22Rv1 (cell line): ENCODE data around the gene SLC23A1.

Source experiments
- H3K27ac ChIP-seq: fragments of 450-650 bp; 2 replicates; pipeline ENCODE4 v1.5.1; 2017
- CTCF ChIP-seq: fragments of 450-650 bp; IDR thresholded peaks from 2 replicates; pipeline ENCODE4 v1.5.1; 2017; ENCODE audit warnings: mild to moderate bottlenecking
- ZFX ChIP-seq: fragments of 450-650 bp; IDR thresholded peaks from 2 replicates; pipeline ENCODE4 v1.6.1; 2017; ENCODE audit warnings: antibody characterized with exemption, borderline replicate concordance

The SLC23A1 gene

GRCh38 chr5:139383275-139383992 lies at the start of gene SLC23A1:
Gene SLC23A1 (minus strand): TSS chr5:139383297. CDS start chr5:139383253, 44 bp downstream.
- TF ChIP-seq ZFX (no peak), CTCF (no peak)
- H3K27ac ChIP-seq, result no peak within 1 kb of the TSS

GRCh38 chr5:139431706-139432105 lies 48.6 kb upstream of the SLC23A1 start:
- H3K27ac ChIP-seq, result no peak overlapping the region
- TF ChIP-seq ZFX, result no peak
- no peak for TF ChIP-seq CTCF

GRCh38 chr5:139430015-139430414 lies 46.9 kb upstream of the SLC23A1 start:
- H3K27ac ChIP-seq, result no peak overlapping the region
- TF ChIP-seq CTCF, result no peak
- TF ChIP-seq ZFX, result no peak

GRCh38 chr5:139426203-139426885 lies 43.2 kb upstream of the SLC23A1 start:
- H3K27ac ChIP-seq, result no peak overlapping the region
- no peak for TF ChIP-seq ZFX
- no peak for TF ChIP-seq CTCF

GRCh38 chr5:139425497-139425896 lies 42.4 kb upstream of the SLC23A1 start:
- TF ChIP-seq CTCF, result no peak
- TF ChIP-seq ZFX, result no peak
- no peak overlapping the region for H3K27ac ChIP-seq

GRCh38 chr5:139422307-139422893 lies 39.3 kb upstream of the SLC23A1 start:
- H3K27ac ChIP-seq, result no peak overlapping the region
- TF ChIP-seq ZFX (no peak), CTCF (peak; percentile 84)
